ENCODE results near the gene RACGAP1.

The RACGAP1 gene

GRCh38 chr12:50019524-50019923 is 5.8 kb downstream of the RACGAP1 start:
- H2AFZ ChIP-seq (ENCODE audit: low read length) = no peak overlapping the region
- H3K4me1 ChIP-seq (ENCODE audit: insufficient read depth, low read length, severe bottlenecking) = peaks cover 42% of the 10 kb centered on the region

GRCh38 chr12:50018968-50019367 is 6.3 kb downstream of the RACGAP1 start:
- H3K4me2 ChIP-seq (ENCODE audit: low read length) = no peak overlapping the region; the same call in 1 of the 2 replicates
- TF ChIP-seq EZH2 (IDR thresholded peaks at IDR 0.05; ENCODE audit: borderline replicate concordance, low read length) = no peak
- no peak for TF ChIP-seq CTCF (IDR thresholded peaks at IDR 0.05; ENCODE audit: low read length)
- H3K79me2 ChIP-seq (ENCODE audit: insufficient read depth, low read length) = peaks cover 90% of the 10 kb centered on the region
- no peaks in the 10 kb centered on the region for H3K27me3 ChIP-seq (ENCODE audit: insufficient read depth, low read length)
- H3K9me2 ChIP-seq (ENCODE audit: low read depth, low read length) = no peaks in the 10 kb centered on the region
- no peak overlapping the region for H3K27ac ChIP-seq (ENCODE audit: low read depth, low read length, poor library complexity, severe bottlenecking)
- no peaks in the 10 kb centered on the region for H3K9me3 ChIP-seq (ENCODE audit: low read length)
- H3K4me3 ChIP-seq (ENCODE audit: low read depth, low read length, poor library complexity, severe bottlenecking) = no peak overlapping the region
- no peak overlapping the region for H3K9ac ChIP-seq (ENCODE audit: low read length)
- no peak overlapping the region for H2AFZ ChIP-seq (ENCODE audit: low read length)
- no peaks in the 10 kb centered on the region for H4K20me1 ChIP-seq (ENCODE audit: insufficient read depth, low read length)
- H3F3A ChIP-seq (ENCODE audit: insufficient read depth, low read length) = no peaks in the 10 kb centered on the region
- peaks cover 62% of the 10 kb centered on the region for H3K36me3 ChIP-seq (ENCODE audit: insufficient read depth, low read length)
- H3K4me1 ChIP-seq (ENCODE audit: insufficient read depth, low read length, severe bottlenecking) = peaks cover 37% of the 10 kb centered on the region

More at GRCh38 chr12:50019524-50019923, 5.8 kb downstream of the RACGAP1 start:
- Histone ChIP-seq H3K36me3 (ENCODE audit: insufficient read depth, low read length) (peaks cover 57% of the 10 kb centered on the region), H3K9me3 (ENCODE audit: low read length) (no peaks in the 10 kb centered on the region), H3K9me2 (ENCODE audit: low read depth, low read length) (no peaks in the 10 kb centered on the region), H3K4me3 (ENCODE audit: low read depth, low read length, poor library complexity, severe bottlenecking) (no peak overlapping the region), H3K9ac (ENCODE audit: low read length) (no peak overlapping the region), H3K27ac (ENCODE audit: low read depth, low read length, poor library complexity, severe bottlenecking) (no peak overlapping the region), H3K4me2 (ENCODE audit: low read length) (no peak overlapping the region), H4K20me1 (ENCODE audit: insufficient read depth, low read length) (no peaks in the 10 kb centered on the region), H3K79me2 (ENCODE audit: insufficient read depth, low read length) (peaks cover 90% of the 10 kb centered on the region), H3F3A (ENCODE audit: insufficient read depth, low read length) (no peaks in the 10 kb centered on the region), H3K27me3 (ENCODE audit: insufficient read depth, low read length) (no peaks in the 10 kb centered on the region)
- no peak for TF ChIP-seq CTCF (IDR thresholded peaks at IDR 0.05; ENCODE audit: low read length)
- no peak for TF ChIP-seq EZH2 (IDR thresholded peaks at IDR 0.05; ENCODE audit: borderline replicate concordance, low read length)

- H3K27me3 ChIP-seq (ENCODE audit: insufficient read depth, low read length) = no peaks in the 10 kb centered on the region
- H2AFZ ChIP-seq (ENCODE audit: low read length) = no peak overlapping the region
- H3F3A ChIP-seq (ENCODE audit: insufficient read depth, low read length) = no peaks in the 10 kb centered on the region
- no peak overlapping the region for H3K27ac ChIP-seq (ENCODE audit: low read depth, low read length, poor library complexity, severe bottlenecking)
- no peak overlapping the region for H3K9ac ChIP-seq (ENCODE audit: low read length)
- H3K36me3 ChIP-seq (ENCODE audit: insufficient read depth, low read length) = peaks cover 66% of the 10 kb centered on the region
- H3K9me3 ChIP-seq (ENCODE audit: low read length) = no peaks in the 10 kb centered on the region
- TF ChIP-seq EZH2 (IDR thresholded peaks at IDR 0.05; ENCODE audit: borderline replicate concordance, low read length) = no peak
- no peak for TF ChIP-seq CTCF (IDR thresholded peaks at IDR 0.05; ENCODE audit: low read length)
- H4K20me1 ChIP-seq (ENCODE audit: insufficient read depth, low read length) = no peaks in the 10 kb centered on the region
- no peak overlapping the region for H3K4me3 ChIP-seq (ENCODE audit: low read depth, low read length, poor library complexity, severe bottlenecking)
- no peaks in the 10 kb centered on the region for H3K9me2 ChIP-seq (ENCODE audit: low read depth, low read length)
- peaks cover 29% of the 10 kb centered on the region for H3K4me1 ChIP-seq (ENCODE audit: insufficient read depth, low read length, severe bottlenecking)
- no peak overlapping the region for H3K4me2 ChIP-seq (ENCODE audit: low read length)
- peaks cover 90% of the 10 kb centered on the region for H3K79me2 ChIP-seq (ENCODE audit: insufficient read depth, low read length)
These were observed 7.1 kb downstream of the RACGAP1 start for GRCh38 chr12:50018154-50018553.
